Ascending aorta (tissue), 2 donors: ENCODE results near the gene MTARC1. TPM values are rescaled to one million over a fixed set of nuclear protein-coding genes. Genes with fewer than 3 reads are reported as not detected.

Experiments used
- DNase-seq, 2 donors: peaks; one replicate each; pipeline ENCODE4 v3.0.0-alpha.2; 2019; ENCODE audit warnings: low spot score in 2 of 2
- H3K27ac ChIP-seq, 2 donors: fragments of 200-600 bp; sonication (generic); one replicate each; pipeline ENCODE4 v1.5.1; 2016 to 2017; ENCODE audit warnings: mild to moderate bottlenecking in 1 of 2
- H3K27me3 ChIP-seq: fragments of 200-600 bp; sonication (generic); one replicate; pipeline ENCODE4 v1.5.1; 2017
- H3K36me3 ChIP-seq, 2 donors: fragments of 200-600 bp; sonication (generic); one replicate each; pipeline ENCODE4 v1.5.1; 2016
- H3K4me1 ChIP-seq, 2 donors: fragments of 200-600 bp; sonication (generic); one replicate each; pipeline ENCODE4 v1.5.1; 2016 to 2017; ENCODE audit warnings: mild to moderate bottlenecking in 1 of 2
- H3K4me3 ChIP-seq, 2 donors: fragments of 200-600 bp; sonication (generic); one replicate each; pipeline ENCODE4 v1.5.1; 2016 to 2017; ENCODE audit warnings: mild to moderate bottlenecking in 1 of 2
- H3K9me3 ChIP-seq, 2 donors: fragments of 200-600 bp; sonication (generic); one replicate each; pipeline ENCODE4 v1.5.1; 2016
- intact Hi-C: fragments of 100-400 bp; cut with DNase I; formaldehyde crosslinking; loops from one replicate; pipeline ENCODE4 v1.15.1; 2023
- total RNA-seq: library from RNA; depleted of rRNA; stranded (reverse); fragments of >200 nt; gene quantifications from one replicate; pipeline ENCODE4 v1.1.0, GENCODE V29; 2016
- TF ChIP-seq, protein P1 (sequence below), 3 experiments: fragments of 200-600 bp in 2 of 3; fragments of 450-650 bp in 1 of 3; sonication (generic) in 2 of 3; IDR thresholded peaks; one replicate each; pipeline ENCODE4 v1.5.1; 2016 to 2019; ENCODE audit warnings: antibody characterized with exemption in 3 of 3, mild to moderate bottlenecking in 1 of 3, moderate library complexity in 1 of 3

Gene MTARC1
- total RNA-seq, 1 donor from 2014 or later: 2.2 TPM

DNA sequence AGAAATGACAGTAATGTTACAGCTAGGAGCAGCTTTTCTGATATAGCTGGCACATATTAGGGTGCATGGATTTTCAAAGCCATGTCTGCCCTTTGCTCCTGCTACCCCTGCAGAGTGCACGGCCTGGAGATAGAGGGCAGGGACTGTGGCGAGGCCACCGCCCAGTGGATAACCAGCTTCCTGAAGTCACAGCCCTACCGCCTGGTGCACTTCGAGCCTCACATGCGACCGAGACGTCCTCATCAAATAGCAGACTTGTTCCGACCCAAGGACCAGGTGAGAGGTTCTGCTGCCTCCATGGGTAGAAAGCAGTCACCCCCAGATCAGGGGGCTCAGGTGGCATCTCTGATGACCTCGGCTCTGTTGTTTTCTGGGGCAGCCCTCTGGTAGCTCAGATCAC, 9.8 kb downstream of the MTARC1 start:
- TF ChIP-seq, protein P1, sequence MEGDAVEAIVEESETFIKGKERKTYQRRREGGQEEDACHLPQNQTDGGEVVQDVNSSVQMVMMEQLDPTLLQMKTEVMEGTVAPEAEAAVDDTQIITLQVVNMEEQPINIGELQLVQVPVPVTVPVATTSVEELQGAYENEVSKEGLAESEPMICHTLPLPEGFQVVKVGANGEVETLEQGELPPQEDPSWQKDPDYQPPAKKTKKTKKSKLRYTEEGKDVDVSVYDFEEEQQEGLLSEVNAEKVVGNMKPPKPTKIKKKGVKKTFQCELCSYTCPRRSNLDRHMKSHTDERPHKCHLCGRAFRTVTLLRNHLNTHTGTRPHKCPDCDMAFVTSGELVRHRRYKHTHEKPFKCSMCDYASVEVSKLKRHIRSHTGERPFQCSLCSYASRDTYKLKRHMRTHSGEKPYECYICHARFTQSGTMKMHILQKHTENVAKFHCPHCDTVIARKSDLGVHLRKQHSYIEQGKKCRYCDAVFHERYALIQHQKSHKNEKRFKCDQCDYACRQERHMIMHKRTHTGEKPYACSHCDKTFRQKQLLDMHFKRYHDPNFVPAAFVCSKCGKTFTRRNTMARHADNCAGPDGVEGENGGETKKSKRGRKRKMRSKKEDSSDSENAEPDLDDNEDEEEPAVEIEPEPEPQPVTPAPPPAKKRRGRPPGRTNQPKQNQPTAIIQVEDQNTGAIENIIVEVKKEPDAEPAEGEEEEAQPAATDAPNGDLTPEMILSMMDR (IDR thresholded peaks at IDR 0.05): no peak
- H3K4me3 ChIP-seq: no peak overlapping the region
- H3K36me3 ChIP-seq: peaks cover 0 to 3% of the 10 kb centered on the region in 2 donors
- intact Hi-C loops: no loop called here
- no peak for DNase-seq
- H3K4me1 ChIP-seq: peaks cover under 1 to 2% of the 10 kb centered on the region in 2 donors
- no peak overlapping the region for H3K27ac ChIP-seq
- no peaks in the 10 kb centered on the region for H3K9me3 ChIP-seq
- no peaks in the 10 kb centered on the region for H3K27me3 ChIP-seq

DNA sequence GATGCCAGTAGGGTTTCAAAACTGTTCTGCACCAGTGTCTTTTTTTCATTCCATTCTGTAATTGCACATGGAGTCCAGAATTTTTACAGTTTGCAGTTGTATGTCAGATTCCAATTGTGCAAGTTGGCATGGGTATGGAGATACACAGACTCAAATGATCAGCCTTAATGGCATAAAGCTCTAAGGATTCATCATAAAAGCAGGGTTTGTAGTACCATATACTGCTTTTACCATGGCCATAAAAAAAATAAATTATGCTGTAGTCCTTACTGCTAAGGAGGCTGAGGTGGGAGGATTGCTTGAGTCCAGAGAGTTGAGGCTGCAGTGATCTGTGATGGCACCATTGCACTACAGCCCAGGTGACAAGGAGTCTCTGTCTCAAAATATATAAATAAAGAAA, 10.3 kb downstream of the MTARC1 start:
- H3K27me3 ChIP-seq: no peaks in the 10 kb centered on the region
- intact Hi-C loops: no loop called here
- TF ChIP-seq, protein P1 (IDR thresholded peaks at IDR 0.05): no peak
- no peaks in the 10 kb centered on the region for H3K9me3 ChIP-seq
- peaks cover 0 to 2% of the 10 kb centered on the region in 2 donors for H3K4me1 ChIP-seq
- peaks cover 0 to 3% of the 10 kb centered on the region in 2 donors for H3K36me3 ChIP-seq
- H3K27ac ChIP-seq: no peak overlapping the region
- H3K4me3 ChIP-seq: no peak overlapping the region
- no peak for DNase-seq

DNA sequence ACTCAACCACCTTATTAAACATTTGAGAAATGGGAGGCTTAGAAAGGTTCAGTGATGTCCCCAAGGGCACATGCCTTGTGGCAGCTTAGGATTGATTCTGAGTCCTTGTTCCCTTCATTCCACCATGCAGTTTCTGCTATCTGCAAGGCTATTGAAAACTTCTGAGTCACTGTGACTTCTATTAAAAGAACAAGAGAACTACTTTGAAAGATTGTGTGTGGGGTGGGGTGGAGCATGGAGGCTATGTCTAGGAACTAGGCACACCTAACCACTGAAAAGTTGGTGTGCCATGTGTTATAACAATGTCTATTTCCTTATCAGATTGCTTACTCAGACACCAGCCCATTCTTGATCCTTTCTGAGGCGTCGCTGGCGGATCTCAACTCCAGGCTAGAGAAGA, 10.8 kb downstream of the MTARC1 start:
- Histone ChIP-seq H3K9me3 (no peaks in the 10 kb centered on the region), H3K36me3 (peaks cover 0 to 3% of the 10 kb centered on the region in 2 donors), H3K4me3 (no peak overlapping the region), H3K4me1 (no peaks in the 10 kb centered on the region), H3K27ac (no peak overlapping the region), H3K27me3 (no peaks in the 10 kb centered on the region)
- intact Hi-C loops: no loop called here
- TF ChIP-seq, protein P1 (IDR thresholded peaks at IDR 0.05): no peak
- DNase-seq: no peak

DNA sequence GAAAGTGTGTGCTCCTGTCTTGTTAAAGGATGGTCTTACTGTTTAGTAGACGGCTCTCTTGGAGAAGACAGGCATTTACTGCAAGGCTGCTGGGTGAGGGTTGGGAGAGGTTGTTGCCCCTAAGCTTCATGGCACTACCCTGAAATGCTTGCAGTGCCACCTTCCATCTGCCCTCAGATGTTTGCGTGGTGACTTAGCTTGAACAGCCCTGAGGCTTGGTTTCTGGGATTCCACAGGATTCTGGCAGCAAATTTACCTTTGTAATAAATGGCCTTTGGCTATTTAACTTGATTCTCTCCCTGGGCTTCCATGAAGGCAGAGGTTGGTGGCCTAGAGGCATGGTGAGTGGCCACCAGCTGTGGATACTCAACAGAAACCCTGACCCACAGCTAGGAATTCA, 11.6 kb downstream of the MTARC1 start:
- intact Hi-C loops: no loop called here
- Histone ChIP-seq H3K4me1 (peaks cover 0 to 3% of the 10 kb centered on the region in 2 donors), H3K4me3 (no peak overlapping the region), H3K27ac (no peak overlapping the region), H3K27me3 (no peaks in the 10 kb centered on the region), H3K9me3 (no peaks in the 10 kb centered on the region), H3K36me3 (peaks cover 0 to 3% of the 10 kb centered on the region in 2 donors)
- no peak for DNase-seq
- TF ChIP-seq, protein P1 (IDR thresholded peaks at IDR 0.05): no peak

DNA sequence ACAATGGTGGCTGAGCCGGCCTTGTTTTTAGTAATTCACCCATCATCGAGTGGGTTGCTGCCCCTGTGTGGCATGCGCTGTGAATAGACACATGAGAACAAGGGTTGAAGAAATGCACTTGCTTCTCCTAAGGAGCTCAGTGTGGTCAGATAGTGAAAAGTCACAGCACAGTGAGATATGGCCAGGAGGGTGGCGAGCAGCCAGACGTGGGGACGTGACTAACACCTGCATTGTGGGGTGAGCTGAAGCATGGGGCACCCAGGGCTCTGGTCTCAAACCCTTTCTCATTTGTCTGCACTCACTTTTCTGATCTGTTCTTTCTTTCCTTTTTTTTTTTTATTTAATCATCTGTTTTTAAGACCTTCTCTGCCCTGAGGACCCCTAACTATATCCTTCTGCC, 13.5 kb downstream of the MTARC1 start:
- H3K27ac ChIP-seq: no peak overlapping the region
- peaks cover 0 to 5% of the 10 kb centered on the region in 2 donors for H3K4me1 ChIP-seq
- no peaks in the 10 kb centered on the region for H3K9me3 ChIP-seq
- no peaks in the 10 kb centered on the region for H3K27me3 ChIP-seq
- intact Hi-C loops: loop anchor here (10.0 kb wide), 1 partner anchor 945 kb away; the partner anchor contains the start of gene DUSP10
- TF ChIP-seq, protein P1 (IDR thresholded peaks at IDR 0.05): no peak
- H3K36me3 ChIP-seq: peaks cover 0 to 3% of the 10 kb centered on the region in 2 donors
- no peak for DNase-seq
- H3K4me3 ChIP-seq: no peak overlapping the region
